Breast epithelium (tissue), 4 donors: Measurements from ENCODE around the gene CTNNA1. TPM values are rescaled to one million over a fixed set of nuclear protein-coding genes. Genes with fewer than 3 reads are reported as not detected.

Experiments
- DNase-seq, 2 donors: peaks; one replicate each; pipeline ENCODE4 v3.0.0-alpha.2; 2019; ENCODE audit warnings: low spot score in 2 of 2
- H3K27ac ChIP-seq, 2 donors: fragments of 200-600 bp; sonication (generic) in 1 of 2; one replicate each; pipeline ENCODE4 v1.5.1; 2016 to 2019; ENCODE audit warnings: mild to moderate bottlenecking in 1 of 2
- H3K27me3 ChIP-seq, 2 donors: fragments of 200-600 bp; sonication (generic) in 1 of 2; one replicate each; pipeline versions ENCODE4 v1.5.1 to v1.6.0; 2017 to 2019; ENCODE audit warnings: control low read depth in 1 of 2, mild to moderate bottlenecking in 1 of 2
- H3K36me3 ChIP-seq: fragments of 200-600 bp; one replicate; pipeline ENCODE4 v1.5.1; 2019
- H3K4me1 ChIP-seq, 2 donors: fragments of 200-600 bp; sonication (generic); one replicate each; pipeline ENCODE4 v1.5.1; 2016 to 2019; ENCODE audit warnings: control low read depth in 1 of 2
- H3K4me3 ChIP-seq, 3 donors: fragments of 200-600 bp; sonication (generic); 1 replicate in 2 of 3; 2 replicates in 1 of 3; pipeline ENCODE4 v1.5.1; 2016 to 2019; ENCODE audit warnings: mild to moderate bottlenecking in 3 of 3, moderate library complexity in 2 of 3
- H3K9me3 ChIP-seq, 2 donors: fragments of 200-600 bp; sonication (generic) in 1 of 2; one replicate each; pipeline ENCODE4 v1.5.1; 2016 to 2019; ENCODE audit warnings: control low read depth in 1 of 2
- CTCF ChIP-seq, 3 donors: fragments of 450-650 bp; IDR thresholded peaks; one replicate each; pipeline ENCODE4 v1.5.1; 2016 to 2017; ENCODE audit warnings: antibody characterized with exemption in 3 of 3, mild to moderate bottlenecking in 3 of 3, moderate library complexity in 3 of 3
- POLR2A ChIP-seq: fragments of 450-650 bp; IDR thresholded peaks from one replicate; pipeline ENCODE4 v1.6.1; 2016; ENCODE audit warnings: antibody characterized with exemption, mild to moderate bottlenecking, moderate library complexity
- POLR2AphosphoS5 ChIP-seq, 3 donors: sonication (generic); formaldehyde crosslinking; IDR thresholded peaks; one replicate each; pipeline ENCODE4 v1.6.1; 2017; ENCODE audit warnings: antibody characterized with exemption in 3 of 3
- intact Hi-C: fragments of 100-400 bp; cut with DNase I; formaldehyde crosslinking; loops from one replicate; pipeline ENCODE4 v1.15.1; 2023; ENCODE audit warnings: low total_unique reads
- total RNA-seq, 3 donors: library from RNA; depleted of rRNA; stranded (reverse); fragments of >200 nt; gene quantifications; one replicate each; pipeline ENCODE4 v1.1.0, GENCODE V29; 2016

Gene CTNNA1
- total RNA-seq, 3 donors from 2014 or later = 314 to 389 (median 321) TPM

GRCh38 chr5:138732933-138733332, 20.3 kb upstream of the CTNNA1 start:
- Histone ChIP-seq H3K36me3 (no peaks in the 10 kb centered on the region), H3K9me3 (no peaks in the 10 kb centered on the region), H3K4me1 (no peaks in the 10 kb centered on the region), H3K4me3 (no peak overlapping the region), H3K27me3 (no peaks in the 10 kb centered on the region), H3K27ac (no peak overlapping the region)
- no peak for DNase-seq
- TF ChIP-seq POLR2A (no peak), POLR2AphosphoS5 (IDR thresholded peaks at IDR 0.05) (no peak), CTCF (IDR thresholded peaks at IDR 0.05) (no peak)
- intact Hi-C loops = no loop called here

- Histone ChIP-seq H3K9me3 (no peaks in the 10 kb centered on the region), H3K4me3 (no peak overlapping the region), H3K27me3 (no peaks in the 10 kb centered on the region), H3K27ac (no peak overlapping the region), H3K36me3 (no peaks in the 10 kb centered on the region), H3K4me1 (no peaks in the 10 kb centered on the region)
- intact Hi-C loops = no loop called here
- no peak for TF ChIP-seq POLR2AphosphoS5 (IDR thresholded peaks at IDR 0.05)
- TF ChIP-seq POLR2A = no peak
- no peak for TF ChIP-seq CTCF (IDR thresholded peaks at IDR 0.05)
- no peak for DNase-seq
Measured at GRCh38 chr5:138733509-138733908, 19.7 kb upstream of the CTNNA1 start.

GRCh38 chr5:138736293-138736692, 16.9 kb upstream of the CTNNA1 start:
- H3K4me1 ChIP-seq = no peaks in the 10 kb centered on the region
- intact Hi-C loops = no loop called here
- DNase-seq = no peak
- TF ChIP-seq POLR2AphosphoS5 (IDR thresholded peaks at IDR 0.05) (no peak), CTCF (IDR thresholded peaks at IDR 0.05) (no peak), POLR2A (no peak)
- no peaks in the 10 kb centered on the region for H3K27me3 ChIP-seq
- H3K36me3 ChIP-seq = no peaks in the 10 kb centered on the region
- H3K9me3 ChIP-seq = no peaks in the 10 kb centered on the region
- H3K4me3 ChIP-seq = no peak overlapping the region
- H3K27ac ChIP-seq = no peak overlapping the region

- Histone ChIP-seq H3K4me1 (no peaks in the 10 kb centered on the region), H3K36me3 (no peaks in the 10 kb centered on the region), H3K4me3 (no peak overlapping the region), H3K27me3 (no peaks in the 10 kb centered on the region), H3K27ac (no peak overlapping the region), H3K9me3 (no peaks in the 10 kb centered on the region)
- DNase-seq = no peak
- intact Hi-C loops = no loop called here
- TF ChIP-seq CTCF (IDR thresholded peaks at IDR 0.05) (no peak), POLR2A (no peak), POLR2AphosphoS5 (IDR thresholded peaks at IDR 0.05) (no peak)
Measured at GRCh38 chr5:138737494-138738265, 15.5 kb upstream of the CTNNA1 start.

GRCh38 chr5:138738399-138738798, 14.8 kb upstream of the CTNNA1 start:
- Histone ChIP-seq H3K9me3 (no peaks in the 10 kb centered on the region), H3K4me3 (no peak overlapping the region), H3K27me3 (no peaks in the 10 kb centered on the region), H3K36me3 (no peaks in the 10 kb centered on the region), H3K27ac (no peak overlapping the region), H3K4me1 (no peaks in the 10 kb centered on the region)
- TF ChIP-seq CTCF (IDR thresholded peaks at IDR 0.05) (no peak), POLR2AphosphoS5 (IDR thresholded peaks at IDR 0.05) (no peak), POLR2A (no peak)
- DNase-seq = no peak
- intact Hi-C loops = no loop called here
